Naive thymus-derived CD4-positive, alpha-beta T cell (primary cell): Measurements from ENCODE around the gene SELL. TPM values are rescaled to one million over a fixed set of nuclear protein-coding genes. Genes with fewer than 3 reads are reported as not detected.

Experiments
- ATAC-seq: fragments of 150-1000 bp; cut with Tn5 transposase; 2 replicates; pipeline ENCODE4 v1.10.0; 2021; ENCODE audit warnings: mild to moderate bottlenecking, moderate library complexity
- CTCF ChIA-PET: fragments of 350-600 bp; sonication (Branson Sonifier 250); formaldehyde crosslinking; loops from one replicate; lab custom pipeline; 2021; ENCODE audit warnings: antibody characterized with exemption; lab: Charles Lee
- POLR2A ChIA-PET: fragments of 350-600 bp; sonication (Branson Sonifier 250); formaldehyde crosslinking; loops from one replicate; lab custom pipeline; 2021; ENCODE audit warnings: antibody characterized with exemption, inconsistent platforms; lab: Charles Lee
- DNase-seq, 9 donors: peaks; one replicate each; pipeline versions ENCODE4 v3.0.0 to v3.0.0-alpha.2; 2020 to 2022; ENCODE audit warnings: mixed read lengths in 1 of 9
- H3K27ac ChIP-seq: one replicate; pipeline ENCODE4 v1.7.0; 2013; ENCODE audit warnings: mild to moderate bottlenecking, low read depth, low read length, moderate library complexity
- H3K27me3 ChIP-seq, 2 donors: one replicate each; pipeline ENCODE4 v1.7.0; 2013; ENCODE audit warnings: low read length in 2 of 2, mild to moderate bottlenecking in 2 of 2, moderate library complexity in 2 of 2; ENCODE audit not compliant: control insufficient read depth in 2 of 2, insufficient read depth in 2 of 2
- H3K36me3 ChIP-seq, 3 experiments: 1 replicate in 2 of 3; 2 replicates in 1 of 3; pipeline ENCODE4 v1.7.0; 2013; ENCODE audit warnings: low read length in 3 of 3, mild to moderate bottlenecking in 3 of 3, moderate library complexity in 1 of 3; ENCODE audit not compliant: insufficient read depth in 3 of 3, control insufficient read depth in 2 of 3
- H3K4me1 ChIP-seq, 2 donors: one replicate each; pipeline ENCODE4 v1.7.0; 2013; ENCODE audit warnings: low read length in 2 of 2, mild to moderate bottlenecking in 2 of 2, moderate library complexity in 1 of 2; ENCODE audit not compliant: control insufficient read depth in 2 of 2, insufficient read depth in 2 of 2
- H3K4me3 ChIP-seq: 2 replicates; pipeline ENCODE4 v1.7.0; 2013; ENCODE audit warnings: mild to moderate bottlenecking, low read length
- H3K9me3 ChIP-seq, 3 experiments: 1 replicate in 2 of 3; 2 replicates in 1 of 3; pipeline ENCODE4 v1.7.0; 2013; ENCODE audit warnings: low read length in 3 of 3; ENCODE audit not compliant: control insufficient read depth in 2 of 3
- H3K27ac Mint-ChIP-seq, 9 donors: one replicate each; pipeline ENCODE4 v1.8.0; 2020 to 2022; ENCODE audit warnings: mixed read lengths in 9 of 9, mild to moderate bottlenecking in 8 of 9, moderate library complexity in 5 of 9, inconsistent platforms in 2 of 9
- H3K27me3 Mint-ChIP-seq, 5 donors: one replicate each; pipeline ENCODE4 v1.8.0; 2021 to 2022; ENCODE audit warnings: mixed read lengths in 5 of 5, mild to moderate bottlenecking in 1 of 5
- H3K36me3 Mint-ChIP-seq, 5 donors: one replicate each; pipeline ENCODE4 v1.8.0; 2020 to 2022; ENCODE audit warnings: mixed read lengths in 5 of 5, mild to moderate bottlenecking in 3 of 5, inconsistent platforms in 1 of 5
- H3K4me1 Mint-ChIP-seq, 7 donors: one replicate each; pipeline ENCODE4 v1.8.0; 2020 to 2022; ENCODE audit warnings: mixed read lengths in 7 of 7, mild to moderate bottlenecking in 3 of 7, inconsistent platforms in 1 of 7
- H3K4me3 Mint-ChIP-seq, 10 donors: one replicate each; pipeline ENCODE4 v1.8.0; 2020 to 2022; ENCODE audit warnings: mild to moderate bottlenecking in 10 of 10, mixed read lengths in 10 of 10, moderate library complexity in 6 of 10, inconsistent platforms in 2 of 10
- H3K9me3 Mint-ChIP-seq, 11 donors: one replicate each; pipeline ENCODE4 v1.8.0; 2020 to 2022; ENCODE audit warnings: mixed read lengths in 11 of 11, mild to moderate bottlenecking in 4 of 11, inconsistent platforms in 1 of 11, moderate library complexity in 1 of 11
- intact Hi-C, 2 donors: fragments of 100-400 bp; cut with micrococcal nuclease; formaldehyde crosslinking; loops; one replicate each; pipeline ENCODE4 v1.15.1; 2023
- polyA plus RNA-seq, 2 donors: library from polyadenylated mRNA; unstranded; fragments of 300-500 nt; fragmentation: Illumina TruSeq; gene quantifications; one replicate each; pipeline ENCODE4 v1.2.3, GENCODE V29; 2021
- total RNA-seq, 6 experiments: library from RNA in 5 of 6; stranded (reverse) in 5 of 6; gene quantifications; 1 replicate in 5 of 6; 2 replicates in 1 of 6; pipeline ENCODE4 v1.2.3 and lab custom pipeline; 2021 to 2026

The SELL gene
- total and polyA plus RNA-seq, 7 experiments from 2014 or later: 303 to 2,521 (median 582) TPM

DNA sequence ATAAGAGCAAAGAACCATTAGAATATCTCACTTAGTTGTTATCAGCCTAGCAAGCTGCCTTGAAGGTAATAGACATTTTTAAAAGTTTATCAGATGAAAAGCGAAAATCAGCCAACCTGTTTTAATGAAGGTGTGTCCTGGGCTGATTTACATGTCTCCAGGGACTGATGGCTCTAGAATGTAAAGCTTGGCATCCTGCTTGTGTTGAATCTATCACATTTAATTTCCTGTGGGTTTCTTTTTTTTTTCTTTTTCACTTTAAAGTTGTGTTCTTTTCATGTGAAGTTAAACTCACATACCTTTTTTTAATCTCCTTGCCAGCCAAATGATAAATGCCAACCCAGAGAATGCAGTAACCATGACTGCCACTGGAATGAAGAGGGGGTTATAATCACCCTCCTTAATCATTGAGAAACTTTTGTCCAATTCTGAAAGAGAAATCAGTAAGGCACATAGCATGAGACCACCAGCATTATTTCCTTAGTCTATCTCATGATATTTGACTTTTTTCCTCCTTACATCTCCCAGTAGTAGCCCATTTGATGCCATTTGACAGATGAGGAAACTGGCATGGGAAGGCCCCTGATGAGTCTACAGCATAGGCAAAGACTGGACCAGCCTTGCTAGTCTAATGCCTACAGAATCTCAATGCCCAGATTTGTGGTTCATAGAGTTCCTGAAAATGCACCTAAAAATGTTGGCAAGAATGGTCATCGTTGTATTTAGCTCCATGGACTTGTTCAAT, 10.0 kb downstream of the SELL start:
- ChIA-PET CTCF (interaction anchor here (0.6 to 10.3 kb wide), 12 partner anchors 9 to 1262 kb away, joined by 3 to 121 read pairs (median 6); partner anchors contain the start of gene F5), POLR2A (interaction anchor here (0.7 to 13.0 kb wide), 12 partner anchors 6 to 192 kb away, joined by 3 to 216 read pairs (median 4); partner anchors contain the start of gene SCYL3)
- H3K4me1 ChIP-seq: peaks cover 86 to 99% of the 10 kb centered on the region in 2 donors
- ATAC-seq (peak; percentile 78), DNase-seq (peak in 7 of 9 donors; percentile 53 to 81 (median 72))
- H3K4me3 Mint-ChIP-seq: peak overlapping the region in 9 of 10 donors; percentile 63 to 99 (median 95)
- H3K4me1 Mint-ChIP-seq: peaks cover 63 to 98% (median 90%) of the 10 kb centered on the region in 7 donors
- peak overlapping the region in 7 of 9 donors; percentile 66 to 97 (median 90) for H3K27ac Mint-ChIP-seq
- H3K27ac ChIP-seq: peak overlapping the region; percentile 70
- H3K27me3 Mint-ChIP-seq: no peaks in the 10 kb centered on the region
- peaks cover 55 to 84% (median 79%) of the 10 kb centered on the region in 5 donors for H3K36me3 Mint-ChIP-seq
- intact Hi-C loops: loop anchor here (1.0 to 10.0 kb wide), 4 partner anchors 7 to 1987 kb away; partner anchors contain the start of gene SELL (in 1 of the 2)
- no peaks in the 10 kb centered on the region for H3K9me3 ChIP-seq
- H3K4me3 ChIP-seq: peak overlapping the region; percentile 38
- peaks cover 0 to 3% (median 0%) of the 10 kb centered on the region in 11 donors for H3K9me3 Mint-ChIP-seq
- H3K36me3 ChIP-seq: peaks cover 5 to 53% (median 43%) of the 10 kb centered on the region in 3 experiments
- no peaks in the 10 kb centered on the region for H3K27me3 ChIP-seq

DNA sequence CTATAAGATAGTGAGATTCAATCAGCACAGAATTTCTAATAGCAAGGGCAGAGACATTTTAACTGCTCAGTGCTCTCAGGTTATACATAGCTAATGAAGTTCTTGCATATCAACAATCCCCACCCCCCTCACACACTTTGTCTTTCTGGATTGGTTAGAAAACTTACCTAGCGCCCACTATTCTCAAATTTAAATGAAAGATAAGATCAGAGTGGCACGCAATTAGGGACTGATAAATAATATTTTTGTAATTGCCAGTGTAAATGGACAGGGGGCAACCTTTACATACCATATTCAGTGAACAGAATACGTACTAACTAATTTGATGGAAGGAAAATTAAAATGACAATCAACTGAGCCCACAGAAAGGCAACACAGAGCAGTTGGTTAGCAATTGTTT, 11.7 kb downstream of the SELL start:
- Histone ChIP-seq H3K9me3 (no peaks in the 10 kb centered on the region), H3K27me3 (no peaks in the 10 kb centered on the region), H3K4me3 (no peak overlapping the region), H3K4me1 (peaks cover 94 to 99% of the 10 kb centered on the region in 2 donors), H3K27ac (peak overlapping the region; percentile 70), H3K36me3 (peaks cover 5 to 47% (median 38%) of the 10 kb centered on the region in 3 experiments)
- CTCF ChIA-PET: interaction anchor here (1.1 to 4.1 kb wide), 3 partner anchors 8 to 113 kb away, joined by 3 to 44 read pairs (median 6); partner anchors contain the start of gene F5
- Mint-ChIP-seq H3K36me3 (peaks cover 55 to 84% (median 77%) of the 10 kb centered on the region in 5 donors), H3K4me1 (peaks cover 46 to 98% (median 90%) of the 10 kb centered on the region in 7 donors), H3K27ac (peak overlapping the region in 6 of 9 donors; percentile 52 to 97 (median 88)), H3K9me3 (peaks cover 0 to 3% (median 0%) of the 10 kb centered on the region in 11 donors), H3K4me3 (peak overlapping the region in 9 of 10 donors; percentile 51 to 99 (median 54)), H3K27me3 (no peaks in the 10 kb centered on the region)
- DNase-seq: no peak
- intact Hi-C loops: loop anchor here (1.0 to 10.0 kb wide), 8 partner anchors 9 to 1985 kb away; partner anchors contain the start of genes ATP1B1 (in 1 of the 2), KIFAP3 (in 1 of the 2), METTL18 (in 1 of the 2) and PRRC2C (in 1 of the 2)
- POLR2A ChIA-PET: interaction anchor here (0.7 to 13.0 kb wide), 9 partner anchors 8 to 141 kb away, joined by 3 to 216 read pairs (median 5); no protein-coding TSS in a partner anchor
- ATAC-seq: no peak

DNA sequence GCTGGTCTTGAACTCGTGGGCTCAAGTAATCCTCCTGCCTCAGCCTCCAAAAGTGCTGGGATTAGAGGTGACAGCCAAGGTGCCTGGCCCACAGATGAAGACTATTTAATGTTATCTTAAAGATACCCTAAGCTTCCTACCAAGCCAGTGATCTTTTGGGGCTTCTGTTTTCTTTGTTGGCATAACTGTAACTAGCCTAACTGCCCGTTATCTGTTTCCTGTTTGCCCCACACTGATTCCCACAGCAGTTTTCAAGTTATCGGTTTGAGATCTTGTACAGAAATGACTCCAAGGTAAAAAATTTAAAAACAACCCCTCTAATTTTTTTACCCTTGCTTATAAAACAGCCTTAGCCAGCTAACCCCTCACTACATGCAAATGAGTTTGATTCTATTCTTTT, 12.4 kb downstream of the SELL start:
- POLR2A ChIA-PET: interaction anchor here (1.0 to 13.0 kb wide), 7 partner anchors 8 to 97 kb away, joined by 3 to 216 read pairs (median 5); no protein-coding TSS in a partner anchor
- Histone ChIP-seq H3K27ac (peak overlapping the region; percentile 70), H3K27me3 (no peaks in the 10 kb centered on the region), H3K36me3 (peaks cover 5 to 42% (median 31%) of the 10 kb centered on the region in 3 experiments), H3K9me3 (no peaks in the 10 kb centered on the region), H3K4me3 (peak overlapping the region; percentile 15), H3K4me1 (peaks cover 93 to 97% of the 10 kb centered on the region in 2 donors)
- H3K9me3 Mint-ChIP-seq: peaks cover 0 to 4% (median 0%) of the 10 kb centered on the region in 11 donors
- peaks cover 38 to 98% (median 92%) of the 10 kb centered on the region in 7 donors for H3K4me1 Mint-ChIP-seq
- H3K27ac Mint-ChIP-seq: peak overlapping the region in 6 of 9 donors; percentile 52 to 97 (median 88)
- peak overlapping the region in 9 of 10 donors; percentile 38 to 99 (median 54) for H3K4me3 Mint-ChIP-seq
- no peak for ATAC-seq
- no peaks in the 10 kb centered on the region for H3K27me3 Mint-ChIP-seq
- CTCF ChIA-PET: interaction anchor here (1.0 to 1.9 kb wide), 3 partner anchors 9 to 112 kb away, joined by 3 to 7 read pairs (median 6); partner anchors contain the start of gene F5
- DNase-seq: no peak
- intact Hi-C loops: loop anchor here (1.0 to 10.0 kb wide), 7 partner anchors 9 to 1788 kb away; partner anchors contain the start of genes ATP1B1 (in 1 of the 2), KIFAP3 (in 1 of the 2), METTL18 (in 1 of the 2) and PRRC2C (in 1 of the 2)
- peaks cover 54 to 82% (median 76%) of the 10 kb centered on the region in 5 donors for H3K36me3 Mint-ChIP-seq

DNA sequence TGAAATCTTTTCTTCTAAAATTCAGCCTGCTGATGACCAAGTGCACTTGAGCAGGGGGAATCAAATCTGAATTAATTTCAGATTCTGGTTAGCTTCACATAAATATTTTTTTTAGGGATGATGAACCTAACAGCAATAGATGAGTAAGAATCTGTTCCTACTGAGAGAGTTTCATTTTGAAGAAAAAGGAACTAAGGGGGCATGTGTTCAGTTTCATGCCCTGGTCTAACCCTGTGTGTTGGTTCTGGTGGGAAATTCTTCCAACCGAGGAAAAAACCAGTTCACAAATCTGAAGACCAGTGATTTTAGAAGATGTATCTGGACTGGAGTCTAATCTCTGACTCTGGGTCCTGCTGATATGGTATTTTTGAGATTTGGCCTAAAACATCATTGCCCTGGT, 13.7 kb downstream of the SELL start:
- CTCF ChIA-PET: interaction anchor here (1.1 to 9.9 kb wide), 6 partner anchors 8 to 147 kb away, joined by 3 to 229 read pairs (median 7); no protein-coding TSS in a partner anchor

DNA sequence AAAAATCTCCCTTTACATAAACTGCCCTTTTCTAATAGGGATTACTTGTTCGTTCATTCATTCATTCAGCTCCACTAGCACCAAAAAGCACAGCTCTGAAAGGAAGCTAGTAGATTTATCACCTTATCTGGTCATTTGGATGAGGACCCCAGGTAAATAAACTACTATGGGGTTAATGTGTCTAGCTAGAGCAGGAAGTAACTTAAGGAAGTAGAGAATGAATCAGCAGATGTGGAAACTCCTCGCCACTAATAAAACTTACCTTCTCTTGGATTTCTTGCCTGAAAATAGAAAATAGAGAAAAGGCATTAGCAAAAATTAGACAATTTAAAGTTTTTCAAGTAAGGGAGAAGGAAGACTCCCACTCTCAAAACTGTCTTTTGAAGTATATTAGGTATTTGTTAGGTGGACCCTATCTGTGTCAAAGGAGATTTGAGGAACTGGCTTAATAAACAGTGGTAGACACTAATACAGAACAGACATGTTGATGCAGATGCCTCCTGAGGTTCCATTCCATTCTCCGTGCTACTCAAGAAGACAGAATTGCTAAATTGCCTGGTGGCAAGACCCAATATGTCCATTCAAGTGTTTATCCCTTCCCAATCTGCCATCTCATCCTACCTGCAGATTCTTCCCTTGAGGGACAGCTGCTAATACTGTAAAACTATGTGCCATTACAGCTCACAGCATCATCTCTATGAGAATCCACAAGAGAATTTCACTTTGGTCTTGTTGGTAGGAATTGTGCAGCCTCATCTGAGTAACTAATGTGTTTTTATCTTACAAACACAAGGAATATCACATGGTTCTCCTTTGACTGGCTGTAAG, 14.9 kb downstream of the SELL start:
- POLR2A ChIA-PET: interaction anchor here (1.1 to 13.0 kb wide), 7 partner anchors 11 to 131 kb away, joined by 3 to 216 read pairs (median 5); partner anchors contain the start of gene F5
- ATAC-seq: no peak
- peak overlapping the region; percentile 70 for H3K27ac ChIP-seq
- DNase-seq: no peak
- H3K4me3 ChIP-seq: no peak overlapping the region
- Mint-ChIP-seq H3K27me3 (no peaks in the 10 kb centered on the region), H3K36me3 (peaks cover 40 to 68% (median 60%) of the 10 kb centered on the region in 5 donors), H3K27ac (peak overlapping the region in 5 of 9 donors; percentile 78 to 91 (median 89)), H3K4me3 (peak overlapping the region in 9 of 10 donors; percentile 6 to 68 (median 47)), H3K9me3 (peaks cover 0 to 4% (median 0%) of the 10 kb centered on the region in 11 donors), H3K4me1 (peaks cover 13 to 92% (median 85%) of the 10 kb centered on the region in 7 donors)
- peaks cover 5 to 26% (median 22%) of the 10 kb centered on the region in 3 experiments for H3K36me3 ChIP-seq
- no peaks in the 10 kb centered on the region for H3K9me3 ChIP-seq
- H3K27me3 ChIP-seq: no peaks in the 10 kb centered on the region
- CTCF ChIA-PET: interaction anchor here (0.6 to 9.9 kb wide), 9 partner anchors 9 to 146 kb away, joined by 3 to 229 read pairs (median 3); partner anchors contain the start of gene F5
- H3K4me1 ChIP-seq: peaks cover 89 to 91% of the 10 kb centered on the region in 2 donors
- intact Hi-C loops: loop anchor here (5.0 to 10.0 kb wide), 6 partner anchors 96 to 1791 kb away; partner anchors contain the start of genes ATP1B1 (in 1 of the 2), KIFAP3 (in 1 of the 2), METTL18 (in 1 of the 2) and PRRC2C (in 1 of the 2)

More for the DNA sequence above, 13.7 kb downstream of the SELL start:
- Mint-ChIP-seq H3K9me3 (peaks cover 0 to 4% (median 0%) of the 10 kb centered on the region in 11 donors), H3K27ac (peak overlapping the region in 6 of 9 donors; percentile 52 to 97 (median 88)), H3K36me3 (peaks cover 45 to 75% (median 66%) of the 10 kb centered on the region in 5 donors), H3K27me3 (no peaks in the 10 kb centered on the region), H3K4me3 (peak overlapping the region in 7 of 10 donors; percentile 46 to 68 (median 63)), H3K4me1 (peaks cover 26 to 98% (median 90%) of the 10 kb centered on the region in 7 donors)
- intact Hi-C loops: loop anchor here (5.0 to 10.0 kb wide), 6 partner anchors 95 to 1790 kb away; partner anchors contain the start of genes ATP1B1 (in 1 of the 2), KIFAP3 (in 1 of the 2), METTL18 (in 1 of the 2) and PRRC2C (in 1 of the 2)
- no peaks in the 10 kb centered on the region for H3K9me3 ChIP-seq
- DNase-seq (no peak), ATAC-seq (no peak)
- no peak overlapping the region for H3K4me3 ChIP-seq
- H3K27me3 ChIP-seq: no peaks in the 10 kb centered on the region
- peak overlapping the region; percentile 70 for H3K27ac ChIP-seq
- POLR2A ChIA-PET: interaction anchor here (1.1 to 13.0 kb wide), 5 partner anchors 10 to 132 kb away, joined by 3 to 216 read pairs (median 5); no protein-coding TSS in a partner anchor
- peaks cover 93 to 94% of the 10 kb centered on the region in 2 donors for H3K4me1 ChIP-seq
- H3K36me3 ChIP-seq: peaks cover 5 to 32% (median 26%) of the 10 kb centered on the region in 3 experiments
